HG03342 (cell line): ENCODE measurements around the gene OSM.
"Not testable (repeated sequence)": the region's sequence is repeated elsewhere in the genome, so short reads cannot be mapped to it uniquely, and the experiment has no call there.

Experiments
- ATAC-seq: cut with Tn5 transposase; IDR thresholded peaks from one replicate; pipeline ENCODE4 v1.9.1; 2021; ENCODE audit warnings: mild to moderate bottlenecking, moderate library complexity; ENCODE audit not compliant: unreplicated experiment

The OSM gene

DNA sequence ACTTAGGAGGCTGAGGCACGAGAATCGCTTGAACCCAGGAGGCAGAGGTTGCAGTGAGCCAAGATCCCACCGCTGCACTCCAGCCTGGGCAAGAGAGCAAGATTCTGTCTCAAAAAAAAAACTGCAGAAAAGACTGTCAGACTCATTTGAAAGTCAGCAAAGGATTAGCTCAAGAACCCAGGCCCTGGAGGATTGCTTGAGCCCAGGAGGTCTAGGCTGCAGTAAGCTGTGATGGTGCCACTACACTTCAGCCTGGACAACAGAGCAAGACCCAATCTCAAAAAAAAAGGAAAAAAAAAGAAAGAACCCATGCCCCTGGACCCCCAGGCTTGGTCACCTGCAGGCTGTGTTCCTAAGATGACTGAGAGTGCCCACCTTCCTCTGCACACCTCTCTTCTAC, 36.3 kb downstream of the OSM start:
- ATAC-seq: no peak

DNA sequence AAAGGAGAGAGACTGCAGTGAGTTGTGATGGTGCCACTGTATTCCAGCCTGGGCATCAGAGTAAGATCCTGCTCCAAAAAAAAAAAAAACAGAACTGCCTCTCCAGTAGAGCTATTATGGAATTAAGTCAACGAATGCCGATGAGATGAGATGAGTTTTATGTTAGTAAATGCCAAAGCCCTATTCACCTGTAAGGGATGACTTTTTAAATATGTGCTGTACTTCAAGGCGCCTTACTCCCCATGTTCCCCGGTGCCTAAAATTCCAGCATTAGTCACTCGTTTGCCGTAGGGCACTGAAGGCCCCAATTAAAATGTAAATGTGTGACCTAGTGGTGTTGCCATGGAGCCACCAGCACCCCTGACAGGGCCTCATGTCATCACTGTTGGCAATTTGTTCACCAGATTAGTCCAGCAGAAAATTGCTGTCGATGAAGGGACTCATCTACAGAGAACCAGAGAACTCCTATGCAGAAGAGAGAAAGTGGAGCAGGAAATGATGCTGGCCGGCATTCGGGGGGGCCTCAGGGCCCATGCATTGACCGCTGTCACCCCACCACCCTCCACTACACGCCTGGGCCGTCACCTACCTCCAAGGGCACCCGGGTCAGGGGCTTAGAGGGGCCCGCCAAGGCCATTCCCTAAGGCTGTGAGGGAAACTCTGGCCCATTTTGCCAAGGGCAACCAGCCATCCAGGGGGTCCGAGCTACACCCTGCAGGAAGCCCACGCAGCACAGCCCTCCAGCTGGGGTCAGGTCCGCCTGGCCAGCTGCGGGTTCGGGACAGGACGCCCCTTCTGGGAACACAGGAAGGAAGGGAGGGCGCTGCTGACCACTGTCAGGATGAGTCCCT, 37.9 kb downstream of the OSM start:
- no peak for ATAC-seq

DNA sequence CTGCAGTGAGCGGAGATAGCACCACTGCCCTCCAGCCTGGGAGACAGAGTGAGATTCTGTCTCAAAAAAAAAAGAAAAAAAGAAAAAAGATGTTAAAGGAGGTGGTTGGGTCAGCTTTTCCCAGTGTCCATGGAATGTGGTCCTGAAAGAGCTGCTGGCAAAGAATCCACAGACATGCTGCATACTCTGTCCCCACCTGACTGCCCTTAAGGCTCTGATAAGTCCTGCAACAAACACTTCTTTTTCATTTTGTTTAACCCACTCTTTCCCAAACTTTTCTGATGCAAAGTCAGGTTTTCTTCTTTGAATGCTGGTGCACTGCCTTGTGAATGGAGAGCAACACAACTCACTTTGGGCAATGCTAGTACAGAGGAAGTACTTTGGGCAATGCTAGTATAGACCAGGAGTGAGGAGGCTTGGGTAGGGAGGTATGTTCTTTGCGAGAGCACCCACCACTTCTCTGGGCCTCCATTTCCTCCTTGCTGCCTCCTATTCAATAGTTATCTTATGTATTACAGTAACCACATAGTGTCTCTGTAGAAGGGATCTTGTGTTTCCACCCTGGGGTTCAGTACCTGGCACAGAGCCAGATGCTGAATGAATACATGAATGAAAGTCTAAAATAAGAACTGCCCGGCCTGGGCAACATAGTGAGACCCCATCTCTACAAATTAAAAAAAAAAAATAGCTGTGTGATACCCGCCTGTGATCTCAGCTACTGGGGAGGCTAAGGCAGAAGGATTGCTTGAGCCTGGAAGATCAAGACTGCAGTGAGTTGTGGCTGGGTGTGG, 39.0 kb downstream of the OSM start:
- ATAC-seq: no peak

- ATAC-seq: no peak
Measured at GRCh38 chr22:30226192-30226832, 40.3 kb downstream of the OSM start.

GRCh38 chr22:30225220-30225927, 41.3 kb downstream of the OSM start:
- ATAC-seq: no peak

DNA sequence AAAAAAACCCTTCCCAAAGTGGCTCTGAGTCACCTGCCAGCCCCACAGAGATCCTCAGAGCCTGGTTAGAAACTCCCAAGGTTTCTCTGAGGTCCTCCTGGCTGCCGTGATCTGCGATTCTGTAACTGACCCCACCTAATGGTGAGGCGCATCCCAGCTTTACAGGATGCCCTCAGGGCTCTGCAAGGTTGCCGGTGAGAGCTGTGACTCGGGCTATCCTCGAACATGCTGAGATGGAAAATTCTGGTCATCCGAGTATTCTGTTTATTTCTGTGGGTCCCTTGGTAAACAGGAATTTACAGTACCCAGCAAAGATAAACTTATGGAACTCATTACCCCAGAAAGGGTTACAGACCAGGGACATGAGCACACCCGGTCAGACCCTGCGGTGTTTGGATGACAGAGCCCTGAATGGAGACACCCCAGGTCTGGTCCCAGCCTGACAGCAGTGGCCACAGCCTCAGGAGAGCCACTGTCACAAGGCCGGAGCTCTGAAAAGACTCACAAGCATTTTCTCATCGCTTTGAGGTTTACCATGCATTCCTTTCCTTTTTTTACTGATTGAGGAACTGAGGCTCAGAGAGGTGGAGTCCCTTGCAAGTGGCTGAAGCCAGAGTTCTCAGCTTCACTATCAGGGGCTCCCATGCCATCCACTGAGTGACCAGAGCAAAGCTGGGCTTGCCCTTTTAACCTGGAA, 42.3 kb downstream of the OSM start:
- ATAC-seq: no peak

DNA sequence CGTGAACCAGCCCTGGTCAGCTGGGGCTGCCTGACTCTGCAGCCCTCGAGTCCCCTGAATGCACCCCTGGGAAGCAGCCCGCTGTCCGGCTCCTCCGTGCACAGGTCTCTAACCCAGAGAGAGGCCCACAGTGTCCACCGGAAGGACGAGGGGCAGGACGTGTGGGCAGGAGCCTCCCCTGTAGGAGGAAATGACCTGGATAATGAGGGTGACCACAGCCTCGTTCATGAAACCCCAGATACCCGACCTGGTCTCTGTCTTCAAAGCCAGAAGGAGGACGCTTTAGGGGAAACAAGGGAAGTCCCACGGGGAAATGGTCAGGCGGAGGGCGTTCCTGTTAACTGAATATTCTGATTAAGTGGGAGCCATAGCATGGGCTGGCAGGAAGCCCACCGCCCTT, 43.3 kb downstream of the OSM start:
- ATAC-seq: no peak

- no peak for ATAC-seq
Measured at GRCh38 chr22:30222321-30222720, 44.3 kb downstream of the OSM start.

- ATAC-seq: no peak
Measured at GRCh38 chr22:30221121-30221992, 45.3 kb downstream of the OSM start.

DNA sequence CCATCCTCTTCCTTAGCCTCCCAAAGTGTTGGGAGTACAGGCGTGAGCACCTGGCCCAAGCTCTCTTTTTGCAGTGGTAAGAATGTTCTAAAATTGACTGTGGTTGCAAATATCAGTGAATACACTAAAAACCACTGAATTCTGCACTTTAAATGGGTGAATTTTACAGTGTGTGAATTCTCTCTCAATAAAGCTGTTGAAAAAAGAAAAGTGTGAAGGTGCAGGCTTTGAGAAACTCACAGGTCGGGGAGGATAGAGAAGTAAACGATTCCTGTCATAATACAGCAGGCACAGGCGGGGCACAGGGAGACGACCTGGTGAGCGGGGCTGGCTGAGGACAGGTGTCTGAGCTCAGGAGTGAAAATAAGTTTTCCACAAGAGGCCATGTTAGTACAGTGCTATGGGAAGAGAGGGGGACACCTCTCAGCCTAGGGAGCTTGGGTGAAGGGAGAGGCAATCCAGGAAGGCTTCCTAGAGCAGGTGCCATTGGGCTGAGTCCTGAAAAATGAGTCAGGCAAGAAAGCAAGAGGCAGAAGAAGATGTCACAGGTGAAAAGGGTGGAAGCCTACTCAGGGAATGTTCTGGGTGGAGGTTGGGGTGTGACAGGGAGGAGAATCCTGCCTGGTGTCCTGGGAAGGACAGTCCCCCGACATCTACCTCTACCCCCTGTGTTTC, 46.2 kb downstream of the OSM start:
- ATAC-seq: no peak

DNA sequence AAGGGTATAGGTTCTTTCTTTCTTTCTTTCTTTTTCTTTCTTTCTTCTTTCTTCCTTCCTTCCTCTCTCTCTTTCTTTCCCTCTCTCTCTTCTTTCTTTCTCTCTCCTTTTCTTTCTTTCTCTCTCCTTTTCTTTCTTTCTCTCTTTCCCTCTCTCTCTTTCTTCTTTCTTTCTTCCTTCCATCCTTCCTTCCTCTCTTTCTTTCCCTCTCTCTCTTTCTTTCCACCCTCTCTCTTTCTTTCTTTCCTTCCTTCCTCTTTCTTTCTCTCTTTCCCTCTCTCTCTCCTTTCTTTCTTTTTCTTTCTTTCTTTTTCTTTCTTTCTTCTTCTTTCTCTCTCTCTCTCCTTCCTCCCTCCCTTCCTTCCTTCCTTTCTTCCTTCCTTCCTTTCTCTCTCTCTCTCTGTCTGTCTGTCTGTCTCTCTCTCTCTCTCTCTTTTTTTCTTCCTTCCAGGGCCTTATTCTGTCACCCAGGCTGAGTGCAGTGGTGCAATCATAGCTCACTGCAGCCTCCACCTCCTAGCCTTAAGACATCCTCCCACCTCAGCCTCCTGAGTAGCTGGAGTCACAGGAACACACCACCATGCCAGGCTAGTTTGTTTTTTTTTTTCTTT, 46.9 kb downstream of the OSM start:
- ATAC-seq: no peak

DNA sequence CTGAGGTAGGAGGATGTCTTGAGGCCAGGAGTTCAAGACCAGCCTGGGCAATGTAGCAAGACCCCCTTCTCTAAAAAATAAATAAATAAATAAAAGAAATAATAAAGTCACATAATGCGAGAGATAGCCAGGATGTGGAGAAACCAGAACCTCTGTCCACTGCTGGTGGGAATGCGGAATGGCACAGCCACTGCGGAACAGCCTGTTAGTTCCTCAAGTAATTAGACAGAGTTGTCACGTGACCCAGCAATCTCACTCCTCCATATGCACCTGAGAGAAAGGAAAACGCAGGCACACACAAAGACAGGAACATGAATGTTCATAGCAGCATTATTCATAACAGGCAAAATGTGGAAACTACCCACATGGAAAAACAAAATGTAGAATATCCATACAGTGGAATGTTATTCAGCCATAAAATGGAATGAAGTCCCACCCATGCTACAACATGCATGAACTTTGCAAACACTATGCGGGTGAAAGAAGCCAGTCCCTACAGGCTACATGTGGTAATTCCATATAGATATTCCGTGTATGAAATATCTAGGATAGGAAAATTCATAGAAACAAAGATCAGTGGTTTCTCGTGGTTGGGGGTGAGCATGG, 47.5 kb downstream of the OSM start:
- ATAC-seq: no peak

DNA sequence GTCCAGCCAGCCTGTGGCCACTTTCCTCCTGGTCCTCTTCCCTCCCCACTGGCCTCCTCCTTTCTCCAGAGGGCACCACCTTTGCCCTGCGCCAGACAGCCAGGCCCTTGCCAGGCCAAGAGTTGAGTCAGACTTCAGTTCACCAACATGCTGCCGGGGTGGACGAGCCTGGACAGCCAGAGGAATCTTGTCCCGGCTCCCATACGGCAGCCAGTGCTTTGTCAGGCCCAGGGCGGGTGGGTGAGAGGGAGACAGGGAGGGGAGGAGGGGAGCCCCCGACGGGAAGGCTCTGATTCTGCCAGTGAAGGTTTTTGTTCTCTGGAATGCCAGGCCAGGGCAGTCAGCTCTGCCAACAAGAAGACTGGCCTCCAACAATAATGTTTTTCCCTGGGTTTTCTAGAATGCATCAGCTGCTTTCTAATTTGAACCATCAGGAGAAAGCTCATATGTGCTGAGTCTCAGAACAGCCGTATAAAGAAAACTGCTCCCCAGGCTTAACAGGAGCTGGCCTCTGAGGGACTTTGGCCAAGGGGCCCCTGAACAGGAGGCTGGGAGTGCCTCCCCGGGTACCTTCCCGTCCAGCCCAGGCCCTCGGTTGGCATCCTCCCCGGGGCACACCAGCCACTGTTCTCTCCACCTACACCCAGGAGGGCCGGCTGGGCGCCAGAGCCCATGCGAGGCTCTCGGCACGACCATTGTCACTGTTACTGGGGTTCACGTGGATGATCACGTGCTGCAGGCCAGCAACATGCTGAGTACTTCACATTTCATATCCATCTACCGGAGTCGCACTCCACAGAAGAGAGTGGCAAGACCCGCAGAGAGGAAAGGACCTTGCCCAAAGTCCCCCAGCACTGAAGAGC, 48.7 kb downstream of the OSM start:
- no peak for ATAC-seq

GRCh38 chr22:30216710-30217109, 49.9 kb downstream of the OSM start:
- ATAC-seq: no peak

- not testable (repeated sequence) for ATAC-seq
Measured at GRCh38 chr22:30216272-30216671, 50.4 kb downstream of the OSM start.

DNA sequence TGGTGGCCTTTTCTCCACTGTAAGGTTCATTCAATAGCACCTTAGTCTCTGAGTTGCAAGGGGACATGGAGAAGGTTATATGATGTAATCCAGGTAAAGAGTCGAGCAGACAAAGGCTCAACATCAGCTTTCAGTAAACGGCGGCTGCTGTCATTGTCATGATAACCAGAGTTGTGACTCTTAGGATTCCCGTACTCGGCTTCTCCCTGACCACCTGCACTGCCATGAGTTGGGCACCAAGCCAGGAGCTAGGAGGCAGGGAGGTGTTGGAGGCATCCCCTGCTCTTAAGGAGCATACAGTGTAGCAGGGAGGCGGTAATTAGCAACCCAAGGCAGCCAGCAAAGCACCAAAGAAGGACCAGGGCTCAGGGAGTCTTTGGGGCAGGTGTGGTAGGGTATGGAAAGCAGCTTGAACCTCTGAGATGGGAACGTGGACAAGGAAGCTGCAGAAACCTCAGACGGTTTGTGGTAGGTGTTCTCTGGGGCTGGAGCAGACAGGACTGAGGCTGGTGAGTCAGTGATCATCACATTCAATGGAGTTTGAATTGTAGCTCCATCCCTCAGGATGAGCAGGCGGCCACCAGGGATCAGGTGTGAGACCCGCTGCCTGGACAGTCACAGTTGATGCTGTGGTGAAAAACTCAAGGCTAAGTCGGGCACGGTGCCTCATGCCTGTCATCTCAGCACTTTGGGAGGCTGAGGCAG, 51.8 kb downstream of the OSM start:
- no peak for ATAC-seq
